HEK293T (cell line): Measurements from ENCODE around the gene TPO.

ENCODE experiments used
- BHLHE40 ChIP-seq: fragments of 450-650 bp; IDR thresholded peaks from 2 replicates; pipeline ENCODE4 v1.6.1; 2016; ENCODE audit warnings: mild to moderate bottlenecking, moderate library complexity, borderline replicate concordance
- FOXK2 ChIP-seq: fragments of 450-650 bp; IDR thresholded peaks from 2 replicates; pipeline ENCODE4 v1.6.1; 2016; ENCODE audit warnings: mild to moderate bottlenecking
- FOXM1 ChIP-seq: fragments of 450-650 bp; IDR thresholded peaks from 2 replicates; pipeline ENCODE4 v1.6.1; 2017; ENCODE audit warnings: mild to moderate bottlenecking, borderline replicate concordance
- L3MBTL2 ChIP-seq: fragments of 450-650 bp; conservative IDR thresholded peaks from 2 replicates; pipeline ENCODE4 v1.6.1; 2016; ENCODE audit warnings: mild to moderate bottlenecking
- SP1 ChIP-seq: fragments of 450-650 bp; IDR thresholded peaks from 2 replicates; pipeline ENCODE4 v1.6.1; 2017
- SUZ12 ChIP-seq: fragments of 450-650 bp; IDR thresholded peaks from 2 replicates; pipeline ENCODE4 v1.6.1; 2016; ENCODE audit warnings: mild to moderate bottlenecking
- TARDBP ChIP-seq: fragments of 450-650 bp; IDR thresholded peaks from 2 replicates; pipeline ENCODE4 v1.6.1; 2016
- ZNF384 ChIP-seq: fragments of 450-650 bp; IDR thresholded peaks from 2 replicates; pipeline ENCODE4 v1.6.1; 2016

DNA sequence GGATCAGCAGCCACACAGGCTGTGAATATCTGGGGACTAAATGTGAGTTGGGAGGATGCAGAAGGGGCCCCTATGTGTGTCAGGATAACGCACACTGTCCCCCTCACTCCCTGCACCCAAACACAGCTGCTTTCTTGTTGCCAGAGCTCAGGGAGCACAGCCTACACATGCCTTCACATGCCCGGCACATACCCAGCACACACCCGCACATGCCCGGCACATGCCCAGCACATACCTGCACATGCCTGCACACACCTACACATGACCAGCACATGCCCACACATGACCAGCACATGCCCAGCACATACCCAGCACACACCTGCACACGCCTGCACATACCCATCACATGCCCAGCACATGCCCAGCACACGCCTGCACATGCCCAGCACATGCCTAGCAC, 75.6 kb downstream of the TPO start:
- TF ChIP-seq ZNF384 (no peak), FOXM1 (no peak), SP1 (no peak), L3MBTL2 (no peak), SUZ12 (no peak), TARDBP (no peak), BHLHE40 (no peak), FOXK2 (no peak)
